CD4-positive, alpha-beta T cell treated with Interleukin-2 at 100 ng/mL for 4 hours (primary cell): ENCODE data around the gene RNF214.
"Not testable (repeated sequence)": the region's sequence is repeated elsewhere in the genome, so short reads cannot be mapped to it uniquely, and the experiment has no call there.

Source experiments
- DNase-seq: peaks from one replicate; pipeline ENCODE4 v3.0.0-alpha.2; 2020; ENCODE audit warnings: low spot score

RNF214 gene

GRCh38 chr11:117315285-117316196 is 83.1 kb downstream of the RNF214 start:
- DNase-seq = no peak

- DNase-seq = peak; percentile 19
Measured at GRCh38 chr11:117316197-117316961, 83.9 kb downstream of the RNF214 start, which contains the start of gene BACE1. Gene BACE1, minus strand, starts transcription at chr11:117316256. Its CDS starts 461 bp downstream, at chr11:117315795.

GRCh38 chr11:117318738-117319137 is 86.3 kb downstream of the RNF214 start:
- DNase-seq = no peak

- DNase-seq = no peak
Measured at GRCh38 chr11:117319214-117319840, 86.9 kb downstream of the RNF214 start.

GRCh38 chr11:117327255-117327566 is 94.7 kb downstream of the RNF214 start:
- not testable (repeated sequence) for DNase-seq

GRCh38 chr11:117327567-117328374 is 95.3 kb downstream of the RNF214 start, which contains the start of gene CEP164:
Gene CEP164, plus strand, starts transcription at chr11:117327854. Its CDS starts 10,733 bp downstream, at chr11:117338587.
- peak; percentile 97 for DNase-seq

- peak; percentile 2 for DNase-seq
Measured at GRCh38 chr11:117328375-117329010, 96.0 kb downstream of the RNF214 start.

GRCh38 chr11:117332843-117333242 is 100.4 kb downstream of the RNF214 start:
- DNase-seq = no peak

- no peak for DNase-seq
Measured at GRCh38 chr11:117333917-117334316, 101.4 kb downstream of the RNF214 start.

- DNase-seq = no peak
Measured at GRCh38 chr11:117334896-117335295, 102.4 kb downstream of the RNF214 start.

GRCh38 chr11:117335399-117335798 is 102.9 kb downstream of the RNF214 start:
- no peak for DNase-seq
